HepG2 (cell line): Measurements from ENCODE around the gene SRSF6. TPM values are rescaled to one million over a fixed set of nuclear protein-coding genes. Genes with fewer than 3 reads are reported as not detected.

Experiments
- CHD4 ChIP-seq: fragments of 200-600 bp; sonication (generic); IDR thresholded peaks from 2 replicates; pipeline ENCODE4 v1.7.0; 2017; ENCODE audit warnings: mild to moderate bottlenecking, low read length, borderline replicate concordance
- KAT8 ChIP-seq: IDR thresholded peaks from 2 replicates; pipeline ENCODE4 v1.6.1; 2016; ENCODE audit warnings: missing genetic modification reagents, missing compliant biosample characterization
- KDM3A ChIP-seq: IDR thresholded peaks from 2 replicates; pipeline ENCODE4 v1.6.1; 2018; ENCODE audit warnings: low read depth, missing compliant biosample characterization
- KMT2A ChIP-seq: sonication (generic); formaldehyde crosslinking; IDR thresholded peaks from 2 replicates; pipeline ENCODE4 v1.4.0; 2020; ENCODE audit warnings: missing genetic modification reagents
- MAF1 ChIP-seq: sonication (generic); formaldehyde crosslinking; IDR thresholded peaks from 2 replicates; pipeline ENCODE4 v1.5.0; 2020; ENCODE audit warnings: missing genetic modification reagents, borderline replicate concordance
- MAFF ChIP-seq: IDR thresholded peaks from 2 replicates; pipeline ENCODE4 v1.6.1; 2011; ENCODE audit warnings: low read depth, low read length, improper control_type of control experiment
- NFYB ChIP-seq: sonication (generic); formaldehyde crosslinking; IDR thresholded peaks from 2 replicates; pipeline ENCODE4 v1.4.0; 2020; ENCODE audit warnings: missing genetic modification reagents
- PCBP2 ChIP-seq: fragments of 200-400 bp; formaldehyde crosslinking; optimal IDR thresholded peaks from 2 replicates; pipeline ENCODE3; 2018; ENCODE audit warnings: low read length, low read depth; ENCODE audit not compliant: poor library complexity, severe bottlenecking
- POLR2A ChIP-seq, 2 experiments: IDR thresholded peaks; 2 replicates each; pipeline ENCODE4 v1.6.1; 2011; ENCODE audit warnings: low read depth in 2 of 2, low read length in 2 of 2, mild to moderate bottlenecking in 1 of 2, moderate library complexity in 1 of 2; ENCODE audit not compliant: insufficient read depth in 1 of 2
- RNF2 ChIP-seq: fragments of 450-650 bp; conservative IDR thresholded peaks from 2 replicates; pipeline ENCODE4 v1.6.1; 2016; ENCODE audit warnings: low read depth
- SIN3A ChIP-seq: IDR thresholded peaks from 2 replicates; pipeline ENCODE4 v1.6.1; 2011; ENCODE audit warnings: low read depth, mild to moderate bottlenecking, control low read depth, low read length, borderline replicate concordance
- SP2 ChIP-seq: sonication (generic); formaldehyde crosslinking; IDR thresholded peaks from 2 replicates; pipeline ENCODE4 v1.5.1; 2020; ENCODE audit warnings: mild to moderate bottlenecking, missing genetic modification reagents
- ZNF230 ChIP-seq: sonication (generic); formaldehyde crosslinking; IDR thresholded peaks from 2 replicates; pipeline ENCODE4 v1.4.0; 2020; ENCODE audit warnings: mild to moderate bottlenecking, missing genetic modification reagents
- ZNF768 ChIP-seq: sonication (generic); formaldehyde crosslinking; IDR thresholded peaks from 2 replicates; pipeline ENCODE4 v1.4.0; 2020; ENCODE audit warnings: missing genetic modification reagents
- polyA plus RNA-seq, 8 experiments: library from polyadenylated mRNA; depleted of rRNA in 3 of 8; stranded (reverse) in 7 of 8; unstranded in 1 of 8; fragments of >200 nt; fragmentation: Illumina TruSeq in 4 of 8; extraction: Trizol in 4 of 8; gene quantifications; 2 replicates each; pipeline versions ENCODE4 v1.2.1 to v1.2.3, GENCODE V29; 2011 to 2016; ENCODE audit warnings: low read depth in 4 of 8, missing spikeins in 1 of 8, mixed read lengths in 1 of 8; ENCODE audit not compliant: insufficient read depth in 1 of 8
- total RNA-seq, 5 experiments: library from RNA; depleted of rRNA; stranded (reverse); fragments of >200 nt; fragmentation: Illumina TruSeq; extraction: Trizol; gene quantifications; 2 replicates each; pipeline ENCODE4 v1.2.3, GENCODE V29; 2016; ENCODE audit warnings: low read depth in 1 of 5
- TF ChIP-seq, protein P1 (sequence below): sonication (generic); formaldehyde crosslinking; IDR thresholded peaks from 2 replicates; pipeline ENCODE4 v1.5.0; 2020; ENCODE audit warnings: missing genetic modification reagents
- TF ChIP-seq, protein P2 (sequence below): IDR thresholded peaks from 2 replicates; pipeline ENCODE4 v1.6.1; 2012; ENCODE audit warnings: inconsistent platforms
- TF ChIP-seq, protein P3 (sequence below): IDR thresholded peaks from 2 replicates; pipeline ENCODE4 v1.6.1; 2016; ENCODE audit warnings: low read depth, control low read depth
- TF ChIP-seq, protein P4 (sequence below): sonication (generic); formaldehyde crosslinking; IDR thresholded peaks from 2 replicates; pipeline ENCODE4 v1.4.0; 2020; ENCODE audit warnings: mild to moderate bottlenecking, missing genetic modification reagents

The SRSF6 gene
- total and polyA plus RNA-seq, 2 of the 13 experiments (the other 11 are each of a cell fraction or from before 2014, with no cell fraction given) = 156 to 194 TPM

DNA sequence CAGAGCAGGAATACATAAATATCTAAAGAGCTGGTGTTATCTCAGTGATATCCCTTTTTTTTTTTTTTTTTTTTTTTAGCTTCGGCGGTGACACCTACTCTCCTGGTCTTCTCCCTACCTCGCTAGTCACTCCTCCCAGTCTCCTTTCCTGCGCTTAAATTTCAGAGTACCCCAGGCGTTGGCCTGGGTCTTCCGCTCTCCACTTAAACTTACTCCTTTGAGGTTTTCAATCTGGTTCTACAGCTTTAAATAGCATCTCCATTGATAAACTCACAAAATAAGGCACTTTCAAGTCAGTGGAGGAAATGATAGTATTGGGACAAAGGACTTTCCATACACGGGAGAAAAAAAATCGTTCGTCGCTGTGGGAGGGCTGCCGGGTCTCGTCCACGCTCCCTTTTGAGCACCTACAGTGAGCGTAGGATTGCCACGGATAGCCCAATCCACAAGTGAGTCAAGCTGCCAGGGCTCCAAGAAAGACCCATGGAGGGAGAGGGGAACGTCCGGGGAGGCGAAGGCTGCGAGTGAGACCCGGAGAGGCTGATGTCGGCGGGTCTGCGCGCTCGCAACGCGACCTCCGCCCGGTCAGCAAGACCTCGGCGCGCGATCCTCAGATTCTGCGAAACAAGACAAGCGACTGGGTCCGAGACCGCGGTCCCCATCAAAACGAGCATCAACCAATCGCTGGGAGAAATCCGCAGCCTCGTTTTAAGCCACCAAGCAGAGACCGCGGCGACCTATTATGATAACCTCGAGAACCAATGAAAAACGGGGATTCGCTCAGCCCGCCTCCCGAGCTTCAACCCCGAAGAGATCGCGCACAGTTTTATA, 672 bp upstream of the SRSF6 start (continued):
- TF ChIP-seq, protein P1, sequence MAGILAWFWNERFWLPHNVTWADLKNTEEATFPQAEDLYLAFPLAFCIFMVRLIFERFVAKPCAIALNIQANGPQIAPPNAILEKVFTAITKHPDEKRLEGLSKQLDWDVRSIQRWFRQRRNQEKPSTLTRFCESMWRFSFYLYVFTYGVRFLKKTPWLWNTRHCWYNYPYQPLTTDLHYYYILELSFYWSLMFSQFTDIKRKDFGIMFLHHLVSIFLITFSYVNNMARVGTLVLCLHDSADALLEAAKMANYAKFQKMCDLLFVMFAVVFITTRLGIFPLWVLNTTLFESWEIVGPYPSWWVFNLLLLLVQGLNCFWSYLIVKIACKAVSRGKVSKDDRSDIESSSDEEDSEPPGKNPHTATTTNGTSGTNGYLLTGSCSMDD = peak; percentile 80; the same call in 1 of the 2 replicates
- TF ChIP-seq POLR2A (IDR thresholded peaks at IDR 0.05; ENCODE audit: insufficient read depth in 1 of 2, low read depth in 2 of 2, low read length in 2 of 2) (peak in 1 of 2 experiments; percentile 72; a peak in 2 of 4 replicates), NFYB (CRISPR knock-in tag) (peak; percentile 93), PCBP2 (no peak), ZNF230 (CRISPR knock-in tag) (no peak; the same call in 1 of the 2 replicates), ZNF768 (no peak), CHD4 (0 out of 2 replicates have a peak, but pooled peaks have one; percentile 47), RNF2 (0 out of 2 replicates have a peak, but pooled peaks have one; percentile 11), SIN3A (peak; percentile 76; the same call in 1 of the 2 replicates), KMT2A (peak; percentile 13; the same call in 1 of the 2 replicates), MAFF (no peak), KDM3A (CRISPR knock-in tag) (no peak), SP2 (CRISPR knock-in tag) (peak; percentile 86), MAF1 (CRISPR knock-in tag) (peak; percentile 85), KAT8 (CRISPR knock-in tag) (no peak)
- TF ChIP-seq, protein P2, sequence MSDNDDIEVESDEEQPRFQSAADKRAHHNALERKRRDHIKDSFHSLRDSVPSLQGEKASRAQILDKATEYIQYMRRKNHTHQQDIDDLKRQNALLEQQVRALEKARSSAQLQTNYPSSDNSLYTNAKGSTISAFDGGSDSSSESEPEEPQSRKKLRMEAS = peak; percentile 61
- TF ChIP-seq, protein P3, sequence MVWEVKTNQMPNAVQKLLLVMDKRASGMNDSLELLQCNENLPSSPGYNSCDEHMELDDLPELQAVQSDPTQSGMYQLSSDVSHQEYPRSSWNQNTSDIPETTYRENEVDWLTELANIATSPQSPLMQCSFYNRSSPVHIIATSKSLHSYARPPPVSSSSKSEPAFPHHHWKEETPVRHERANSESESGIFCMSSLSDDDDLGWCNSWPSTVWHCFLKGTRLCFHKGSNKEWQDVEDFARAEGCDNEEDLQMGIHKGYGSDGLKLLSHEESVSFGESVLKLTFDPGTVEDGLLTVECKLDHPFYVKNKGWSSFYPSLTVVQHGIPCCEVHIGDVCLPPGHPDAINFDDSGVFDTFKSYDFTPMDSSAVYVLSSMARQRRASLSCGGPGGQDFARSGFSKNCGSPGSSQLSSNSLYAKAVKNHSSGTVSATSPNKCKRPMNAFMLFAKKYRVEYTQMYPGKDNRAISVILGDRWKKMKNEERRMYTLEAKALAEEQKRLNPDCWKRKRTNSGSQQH (CRISPR knock-in tag) = peak; percentile 36; the same call in 1 of the 2 replicates
- TF ChIP-seq, protein P4, sequence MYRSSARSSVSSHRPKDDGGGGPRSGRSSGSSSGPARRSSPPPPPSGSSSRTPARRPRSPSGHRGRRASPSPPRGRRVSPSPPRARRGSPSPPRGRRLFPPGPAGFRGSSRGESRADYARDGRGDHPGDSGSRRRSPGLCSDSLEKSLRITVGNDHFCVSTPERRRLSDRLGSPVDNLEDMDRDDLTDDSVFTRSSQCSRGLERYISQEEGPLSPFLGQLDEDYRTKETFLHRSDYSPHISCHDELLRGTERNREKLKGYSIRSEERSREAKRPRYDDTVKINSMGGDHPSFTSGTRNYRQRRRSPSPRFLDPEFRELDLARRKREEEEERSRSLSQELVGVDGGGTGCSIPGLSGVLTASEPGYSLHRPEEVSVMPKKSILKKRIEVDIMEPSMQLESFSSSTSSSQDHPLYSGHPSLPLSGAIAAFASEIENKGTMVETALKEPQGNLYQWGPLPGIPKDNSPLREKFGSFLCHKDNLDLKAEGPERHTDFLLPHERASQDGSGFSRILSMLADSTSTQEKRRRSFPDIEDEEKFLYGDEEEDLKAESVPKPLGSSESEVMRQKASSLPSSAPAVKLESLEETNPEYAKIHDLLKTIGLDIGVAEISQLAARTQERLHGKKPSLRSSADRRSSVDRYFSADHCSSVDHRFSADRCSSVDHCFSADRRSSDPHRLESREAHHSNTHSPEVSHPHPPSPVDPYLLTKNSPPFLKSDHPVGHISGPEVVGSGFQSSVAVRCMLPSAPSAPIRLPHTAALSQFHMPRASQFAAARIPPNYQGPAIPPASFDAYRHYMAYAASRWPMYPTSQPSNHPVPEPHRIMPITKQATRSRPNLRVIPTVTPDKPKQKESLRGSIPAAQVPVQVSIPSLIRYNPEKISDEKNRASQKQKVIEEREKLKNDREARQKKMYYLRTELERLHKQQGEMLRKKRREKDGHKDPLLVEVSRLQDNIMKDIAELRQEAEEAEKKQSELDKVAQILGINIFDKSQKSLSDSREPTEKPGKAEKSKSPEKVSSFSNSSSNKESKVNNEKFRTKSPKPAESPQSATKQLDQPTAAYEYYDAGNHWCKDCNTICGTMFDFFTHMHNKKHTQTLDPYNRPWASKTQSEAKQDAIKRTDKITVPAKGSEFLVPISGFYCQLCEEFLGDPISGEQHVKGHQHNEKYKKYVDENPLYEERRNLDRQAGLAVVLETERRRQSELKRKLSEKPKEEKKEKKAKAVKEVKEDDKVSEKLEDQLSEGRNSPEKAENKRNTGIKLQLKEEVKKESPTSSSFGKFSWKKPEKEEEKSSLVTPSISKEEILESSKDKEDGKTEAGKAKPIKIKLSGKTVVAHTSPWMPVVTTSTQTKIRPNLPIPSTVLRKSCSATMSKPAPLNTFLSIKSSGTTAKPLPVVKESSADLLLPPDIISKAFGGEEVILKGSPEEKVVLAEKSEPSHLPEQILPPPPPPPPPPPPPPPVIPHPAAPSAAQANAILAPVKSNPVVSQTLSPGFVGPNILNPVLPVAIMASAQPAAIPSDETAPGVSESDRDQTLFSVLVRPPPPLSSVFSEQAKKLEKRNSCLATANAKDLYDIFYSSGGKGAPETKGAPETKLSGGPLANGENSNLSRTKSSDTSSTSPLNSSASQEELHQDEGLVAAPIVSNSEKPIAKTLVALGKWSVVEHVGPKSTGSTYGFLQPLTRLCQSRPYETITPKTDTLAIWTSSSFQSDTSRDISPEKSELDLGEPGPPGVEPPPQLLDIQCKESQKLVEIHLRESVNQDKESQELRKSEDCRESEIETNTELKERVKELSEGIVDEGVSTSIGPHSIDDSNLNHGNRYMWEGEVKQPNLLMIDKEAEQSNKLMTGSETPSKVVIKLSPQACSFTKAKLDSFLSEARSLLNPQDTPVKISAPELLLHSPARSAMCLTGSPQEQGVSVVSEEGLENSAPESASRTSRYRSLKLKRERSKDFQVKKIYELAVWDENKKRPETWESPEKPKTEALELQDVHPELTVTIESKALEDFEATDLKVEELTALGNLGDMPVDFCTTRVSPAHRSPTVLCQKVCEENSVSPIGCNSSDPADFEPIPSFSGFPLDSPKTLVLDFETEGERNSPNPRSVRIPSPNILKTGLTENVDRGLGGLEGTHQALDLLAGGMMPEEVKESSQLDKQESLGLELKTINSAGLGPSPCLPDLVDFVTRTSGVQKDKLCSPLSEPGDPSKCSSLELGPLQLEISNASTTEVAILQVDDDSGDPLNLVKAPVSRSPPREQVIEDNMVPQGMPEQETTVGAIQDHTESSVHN (CRISPR knock-in tag) = peak; percentile 51; the same call in 1 of the 2 replicates
